Embryonic facial prominence (tissue), 1 donor: ENCODE measurements around the gene HSBP1.
A peak's percentile ranks its signal among the peaks of the same experiment; 100 is the strongest.

Source experiments
- DNase-seq: peaks from one replicate; pipeline ENCODE4 v3.0.0-alpha.2; 2016; ENCODE audit errors: extremely low spot score

The HSBP1 gene

GRCh38 chr16:83807710-83808572 is at the start of gene HSBP1:
Gene HSBP1, plus strand, starts transcription at chr16:83807978. Its CDS starts 99 bp downstream, at chr16:83808077.
- peak; percentile 77 for DNase-seq

- DNase-seq = no peak
Observed at GRCh38 chr16:83762141-83762991, 45.4 kb upstream of the HSBP1 start.

GRCh38 chr16:83762992-83763358 is 44.8 kb upstream of the HSBP1 start:
- DNase-seq = no peak

GRCh38 chr16:83768986-83769385 is 38.8 kb upstream of the HSBP1 start:
- no peak for DNase-seq

- DNase-seq = no peak
Observed at GRCh38 chr16:83769397-83770008, 38.3 kb upstream of the HSBP1 start.

- no peak for DNase-seq
Observed at GRCh38 chr16:83771306-83771942, 36.4 kb upstream of the HSBP1 start.

- DNase-seq = no peak
Observed at GRCh38 chr16:83772806-83773205, 35.0 kb upstream of the HSBP1 start.

GRCh38 chr16:83774066-83774465 is 33.7 kb upstream of the HSBP1 start:
- no peak for DNase-seq

GRCh38 chr16:83776944-83777343 is 30.8 kb upstream of the HSBP1 start:
- DNase-seq = no peak

GRCh38 chr16:83779886-83780285 is 27.9 kb upstream of the HSBP1 start:
- DNase-seq = no peak

- no peak for DNase-seq
Observed at GRCh38 chr16:83785455-83785854, 22.3 kb upstream of the HSBP1 start.

GRCh38 chr16:83789642-83790401 is 18.0 kb upstream of the HSBP1 start:
- DNase-seq = no peak

- DNase-seq = no peak
Observed at GRCh38 chr16:83791916-83792315, 15.9 kb upstream of the HSBP1 start.

- DNase-seq = no peak
Observed at GRCh38 chr16:83792391-83792790, 15.4 kb upstream of the HSBP1 start.

GRCh38 chr16:83793179-83793578 is 14.6 kb upstream of the HSBP1 start:
- DNase-seq = no peak

- no peak for DNase-seq
Observed at GRCh38 chr16:83794860-83795554, 12.8 kb upstream of the HSBP1 start.

- no peak for DNase-seq
Observed at GRCh38 chr16:83797013-83797412, 10.8 kb upstream of the HSBP1 start.

GRCh38 chr16:83799336-83799735 is 8.4 kb upstream of the HSBP1 start:
- no peak for DNase-seq

GRCh38 chr16:83802135-83802534 is 5.6 kb upstream of the HSBP1 start:
- DNase-seq = peak; percentile 74

GRCh38 chr16:83802554-83803205 is 5.1 kb upstream of the HSBP1 start:
- no peak for DNase-seq
